Fibroblast of lung (primary cell): Measurements from ENCODE around the gene OR5AU1. TPM values are rescaled to one million over a fixed set of nuclear protein-coding genes. Genes with fewer than 3 reads are reported as not detected.

Experiments
- DNase-seq, 2 donors: peaks; one replicate each; pipeline versions ENCODE4 v3.0.0 to v3.0.0-alpha.2; 2010; ENCODE audit warnings: low read depth in 2 of 2
- H2AFZ ChIP-seq: 2 replicates; pipeline ENCODE4 v1.5.1; 2012; ENCODE audit warnings: low read length, control low read depth, inconsistent platforms
- H3K27ac ChIP-seq: 2 replicates; pipeline ENCODE4 v1.5.1; 2011; ENCODE audit warnings: low read length, control low read depth; ENCODE audit not compliant: insufficient read depth
- H3K27me3 ChIP-seq: 2 replicates; pipeline ENCODE4 v1.5.1; 2011; ENCODE audit warnings: mild to moderate bottlenecking, low read length; ENCODE audit not compliant: control insufficient read depth, insufficient read depth
- H3K36me3 ChIP-seq: 2 replicates; pipeline ENCODE4 v1.5.1; 2011; ENCODE audit warnings: low read length; ENCODE audit not compliant: control insufficient read depth, insufficient read depth
- H3K4me1 ChIP-seq: 2 replicates; pipeline ENCODE4 v1.5.1; 2011; ENCODE audit warnings: low read length; ENCODE audit not compliant: control insufficient read depth, insufficient read depth; ENCODE audit errors: extremely low read depth
- H3K4me2 ChIP-seq: 2 replicates; pipeline ENCODE4 v1.5.1; 2011; ENCODE audit warnings: low read length, control low read depth; ENCODE audit not compliant: insufficient read depth; ENCODE audit errors: extremely low read depth
- H3K4me3 ChIP-seq, 4 experiments: fragments of 200-600 bp in 1 of 4; sonication (generic) in 1 of 4; replicated peaks in 1 of 4; 2 replicates each; pipeline ENCODE4 v1.5.1; 2011 to 2016; ENCODE audit warnings: low read length in 4 of 4, low read depth in 3 of 4, mild to moderate bottlenecking in 3 of 4, control low read depth in 2 of 4, inconsistent platforms in 1 of 4, mixed read lengths in 1 of 4; ENCODE audit not compliant: insufficient read depth in 1 of 4; ENCODE audit errors: control extremely low read depth in 1 of 4
- H3K79me2 ChIP-seq: 2 replicates; pipeline ENCODE4 v1.5.1; 2012; ENCODE audit warnings: mild to moderate bottlenecking, low read length, inconsistent platforms; ENCODE audit not compliant: control insufficient read depth, insufficient read depth
- H3K9ac ChIP-seq: 2 replicates; pipeline ENCODE4 v1.5.1; 2011; ENCODE audit warnings: mild to moderate bottlenecking, low read length, control low read depth; ENCODE audit not compliant: insufficient read depth
- H3K9me3 ChIP-seq: 2 replicates; pipeline ENCODE4 v1.5.1; 2012; ENCODE audit warnings: low read depth, low read length; ENCODE audit not compliant: control insufficient read depth, insufficient read depth
- H4K20me1 ChIP-seq: 2 replicates; pipeline ENCODE4 v1.5.1; 2011; ENCODE audit warnings: low read length; ENCODE audit not compliant: control insufficient read depth, insufficient read depth; ENCODE audit errors: extremely low read depth
- EZH2 ChIP-seq: IDR thresholded peaks from 2 replicates; pipeline ENCODE4 v1.5.1; 2012; ENCODE audit warnings: low read length, control low read depth, mild to moderate bottlenecking; ENCODE audit errors: missing control alignments
- polyA plus RNA-seq, 2 donors: library from polyadenylated mRNA; depleted of rRNA in 1 of 2; stranded (reverse) in 1 of 2; unstranded in 1 of 2; fragments of >200 nt; gene quantifications; 2 replicates each; pipeline ENCODE4 v1.2.1, GENCODE V29; 2011 to 2012; ENCODE audit warnings: missing spikeins in 1 of 2
- total RNA-seq: library from RNA; depleted of rRNA; stranded (reverse); fragments of >200 nt; gene quantifications from 2 replicates; pipeline ENCODE4 v1.2.1, GENCODE V29; 2014
- TF ChIP-seq, protein P1 (sequence below), 2 donors: IDR thresholded peaks in 1 of 2; conservative IDR thresholded peaks in 1 of 2; 1 replicate in 1 of 2; 2 replicates in 1 of 2; pipeline ENCODE4 v1.5.1; 2011 to 2012; ENCODE audit warnings: low read length in 2 of 2, control low read depth in 1 of 2, inconsistent platforms in 1 of 2, low read depth in 1 of 2, mild to moderate bottlenecking in 1 of 2

Gene OR5AU1
- total and polyA plus RNA-seq, 2 donors (not counting 1 experiment from before 2014, with no cell fraction given): not detected

- Histone ChIP-seq H3K27me3 (no peaks in the 10 kb centered on the region), H3K9me3 (no peaks in the 10 kb centered on the region), H3K9ac (no peak overlapping the region), H2AFZ (no peak overlapping the region), H3K4me2 (no peak overlapping the region), H3K4me1 (no peaks in the 10 kb centered on the region), H3K4me3 (no peak overlapping the region), H3K27ac (no peak overlapping the region), H3K36me3 (no peaks in the 10 kb centered on the region), H3K79me2 (no peaks in the 10 kb centered on the region), H4K20me1 (no peaks in the 10 kb centered on the region)
- no peak for TF ChIP-seq EZH2
- TF ChIP-seq, protein P1, sequence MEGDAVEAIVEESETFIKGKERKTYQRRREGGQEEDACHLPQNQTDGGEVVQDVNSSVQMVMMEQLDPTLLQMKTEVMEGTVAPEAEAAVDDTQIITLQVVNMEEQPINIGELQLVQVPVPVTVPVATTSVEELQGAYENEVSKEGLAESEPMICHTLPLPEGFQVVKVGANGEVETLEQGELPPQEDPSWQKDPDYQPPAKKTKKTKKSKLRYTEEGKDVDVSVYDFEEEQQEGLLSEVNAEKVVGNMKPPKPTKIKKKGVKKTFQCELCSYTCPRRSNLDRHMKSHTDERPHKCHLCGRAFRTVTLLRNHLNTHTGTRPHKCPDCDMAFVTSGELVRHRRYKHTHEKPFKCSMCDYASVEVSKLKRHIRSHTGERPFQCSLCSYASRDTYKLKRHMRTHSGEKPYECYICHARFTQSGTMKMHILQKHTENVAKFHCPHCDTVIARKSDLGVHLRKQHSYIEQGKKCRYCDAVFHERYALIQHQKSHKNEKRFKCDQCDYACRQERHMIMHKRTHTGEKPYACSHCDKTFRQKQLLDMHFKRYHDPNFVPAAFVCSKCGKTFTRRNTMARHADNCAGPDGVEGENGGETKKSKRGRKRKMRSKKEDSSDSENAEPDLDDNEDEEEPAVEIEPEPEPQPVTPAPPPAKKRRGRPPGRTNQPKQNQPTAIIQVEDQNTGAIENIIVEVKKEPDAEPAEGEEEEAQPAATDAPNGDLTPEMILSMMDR (conservative IDR thresholded peaks at IDR 0.05 in 1 of 2, IDR thresholded peaks at IDR 0.05 in 1 of 2; ENCODE audit: low read depth in 1 of 2, low read length in 2 of 2): no peak
- no peak for DNase-seq
Measured at GRCh38 chr14:21200752-21201461, 45.0 kb upstream of the OR5AU1 start.

DNA sequence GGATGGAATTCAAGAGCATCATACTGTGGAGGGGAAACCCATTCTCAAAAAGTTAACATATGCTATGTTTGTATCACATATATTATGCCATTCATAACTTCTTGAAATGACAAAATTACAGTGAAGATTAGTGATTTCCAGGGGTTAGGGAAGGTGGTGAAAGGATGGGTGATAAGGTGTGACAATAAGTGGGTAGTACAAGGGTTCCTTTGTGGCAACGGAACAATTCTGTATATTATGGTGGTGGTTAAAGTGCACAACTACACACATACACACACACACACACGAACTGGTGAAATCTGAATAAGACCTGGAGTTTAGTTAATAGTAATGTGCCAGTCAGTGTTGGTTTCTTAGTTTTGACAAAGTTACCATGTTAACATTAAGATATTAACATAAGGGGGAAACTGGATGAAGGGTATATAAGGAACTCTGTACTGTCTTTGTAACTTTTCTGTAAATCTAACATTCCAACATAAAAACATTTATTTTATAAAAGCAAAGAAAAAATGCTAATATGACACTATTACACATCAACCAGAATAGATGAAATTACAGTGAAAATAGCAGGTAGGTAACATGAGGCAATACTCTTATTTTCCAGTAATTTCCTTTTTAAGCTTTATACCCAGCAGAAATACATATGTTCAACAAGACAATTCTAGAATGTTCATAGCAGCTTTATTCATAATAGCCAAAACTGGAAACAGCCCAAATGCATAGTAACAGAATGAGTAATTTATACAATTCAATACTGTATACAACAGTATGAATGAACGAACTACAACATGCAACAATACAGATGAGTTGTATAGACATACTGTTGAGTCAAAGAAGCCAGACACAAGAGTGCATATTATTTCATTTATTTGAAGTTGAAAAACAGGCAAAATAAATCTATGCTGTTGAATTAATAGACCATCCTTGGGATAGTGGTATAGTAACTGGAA, 44.0 kb upstream of the OR5AU1 start:
- H2AFZ ChIP-seq: no peak overlapping the region
- no peaks in the 10 kb centered on the region for H3K36me3 ChIP-seq
- H3K4me1 ChIP-seq: no peaks in the 10 kb centered on the region
- no peaks in the 10 kb centered on the region for H3K79me2 ChIP-seq
- H3K4me2 ChIP-seq: no peak overlapping the region
- TF ChIP-seq, protein P1 (conservative IDR thresholded peaks at IDR 0.05 in 1 of 2, IDR thresholded peaks at IDR 0.05 in 1 of 2; ENCODE audit: low read depth in 1 of 2, low read length in 2 of 2): no peak
- no peak for TF ChIP-seq EZH2
- no peak overlapping the region for H3K4me3 ChIP-seq
- no peak overlapping the region for H3K9ac ChIP-seq
- DNase-seq: peak in 1 of 2 donors; percentile 58
- no peak overlapping the region for H3K27ac ChIP-seq
- no peaks in the 10 kb centered on the region for H4K20me1 ChIP-seq
- no peaks in the 10 kb centered on the region for H3K9me3 ChIP-seq
- no peaks in the 10 kb centered on the region for H3K27me3 ChIP-seq
